ENCODE results near the gene KIF1C.

DNA sequence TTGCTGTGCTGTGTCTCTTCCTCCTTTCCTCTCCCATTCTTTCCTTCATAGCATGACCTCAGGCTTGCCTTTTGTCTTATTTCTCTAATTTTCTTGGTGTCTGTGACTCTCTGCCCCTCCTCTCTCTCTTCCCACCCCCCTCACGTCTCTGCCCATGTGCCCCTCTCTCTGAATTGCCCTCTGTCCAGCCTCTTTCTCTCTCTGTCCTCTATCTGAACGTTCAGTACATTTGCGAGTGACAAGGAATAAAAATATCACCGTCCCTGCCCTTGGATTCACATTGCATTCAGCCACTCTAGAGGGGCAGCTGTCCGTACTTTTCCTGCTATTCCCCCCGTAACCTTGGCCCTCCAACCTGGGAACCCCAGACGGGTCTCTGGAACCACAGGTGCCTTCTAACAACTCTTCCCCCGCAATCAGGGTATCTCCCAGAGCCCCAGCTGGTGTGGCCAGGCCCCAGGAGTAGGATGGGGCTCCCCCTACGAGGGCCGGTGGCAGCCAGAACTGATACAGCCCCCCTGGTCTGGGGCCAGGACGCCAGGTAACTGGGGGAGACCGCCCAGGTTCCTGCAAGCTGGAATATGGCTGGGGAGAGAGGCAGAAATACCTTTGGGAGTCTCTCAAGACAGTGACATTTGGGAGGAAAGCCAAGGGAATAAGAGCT is 1.8 kb downstream of the KIF1C start:
- TF ChIP-seq CTCF (IDR thresholded peaks at IDR 0.05; ENCODE audit: low read depth, low read length, missing input control) (no peak), RXRA (IDR thresholded peaks at IDR 0.05) (no peak), YY1 (IDR thresholded peaks at IDR 0.05) (no peak), HNF4G (IDR thresholded peaks at IDR 0.05) (no peak), REST (IDR thresholded peaks at IDR 0.05) (peak; percentile 1), SP1 (IDR thresholded peaks at IDR 0.05) (no peak), GABPA (IDR thresholded peaks at IDR 0.05 in 1 of 2, conservative IDR thresholded peaks at IDR 0.05 in 1 of 2) (no peak), JUND (IDR thresholded peaks at IDR 0.05) (no peak), TAF1 (conservative IDR thresholded peaks at IDR 0.05) (no peak), HNF4A (conservative IDR thresholded peaks at IDR 0.05) (no peak)
